Subcutaneous adipose tissue (tissue), 4 donors: ENCODE data around the gene NRXN2. TPM values are rescaled to one million over a fixed set of nuclear protein-coding genes. Genes with fewer than 3 reads are reported as not detected.

Source experiments
- total RNA-seq, 4 donors: library from RNA; depleted of rRNA; stranded (reverse); fragments of >200 nt; gene quantifications; one replicate each; pipeline ENCODE4 v1.1.0, GENCODE V29; 2016
- TF ChIP-seq, protein P1 (sequence below): fragments of 450-650 bp; IDR thresholded peaks from one replicate; pipeline ENCODE4 v1.5.1; 2016; ENCODE audit warnings: low read depth, mild to moderate bottlenecking, control low read depth, antibody characterized with exemption, moderate library complexity

The NRXN2 gene
- total RNA-seq, 4 donors from 2014 or later, result 0.16 to 7.0 (median 2.9) TPM

DNA sequence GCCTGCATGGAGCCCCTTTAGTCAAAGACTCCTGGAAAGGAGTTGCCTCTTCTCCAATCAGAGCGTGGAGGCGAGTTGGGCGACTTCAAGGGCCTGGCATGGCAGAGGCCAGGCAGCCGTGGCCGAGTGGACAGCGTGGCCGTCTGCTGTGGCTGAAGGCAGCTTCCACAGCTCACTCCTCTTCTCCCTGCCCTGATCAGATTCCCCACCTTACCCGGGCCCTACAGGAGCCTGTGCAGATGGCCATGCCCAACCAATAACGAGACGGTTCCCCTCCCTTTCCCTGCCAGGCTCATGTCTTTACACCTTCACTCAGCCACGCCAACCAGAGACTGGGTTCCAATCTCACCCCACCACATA lies 152.0 kb downstream of the NRXN2 start:
- TF ChIP-seq, protein P1, sequence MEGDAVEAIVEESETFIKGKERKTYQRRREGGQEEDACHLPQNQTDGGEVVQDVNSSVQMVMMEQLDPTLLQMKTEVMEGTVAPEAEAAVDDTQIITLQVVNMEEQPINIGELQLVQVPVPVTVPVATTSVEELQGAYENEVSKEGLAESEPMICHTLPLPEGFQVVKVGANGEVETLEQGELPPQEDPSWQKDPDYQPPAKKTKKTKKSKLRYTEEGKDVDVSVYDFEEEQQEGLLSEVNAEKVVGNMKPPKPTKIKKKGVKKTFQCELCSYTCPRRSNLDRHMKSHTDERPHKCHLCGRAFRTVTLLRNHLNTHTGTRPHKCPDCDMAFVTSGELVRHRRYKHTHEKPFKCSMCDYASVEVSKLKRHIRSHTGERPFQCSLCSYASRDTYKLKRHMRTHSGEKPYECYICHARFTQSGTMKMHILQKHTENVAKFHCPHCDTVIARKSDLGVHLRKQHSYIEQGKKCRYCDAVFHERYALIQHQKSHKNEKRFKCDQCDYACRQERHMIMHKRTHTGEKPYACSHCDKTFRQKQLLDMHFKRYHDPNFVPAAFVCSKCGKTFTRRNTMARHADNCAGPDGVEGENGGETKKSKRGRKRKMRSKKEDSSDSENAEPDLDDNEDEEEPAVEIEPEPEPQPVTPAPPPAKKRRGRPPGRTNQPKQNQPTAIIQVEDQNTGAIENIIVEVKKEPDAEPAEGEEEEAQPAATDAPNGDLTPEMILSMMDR, result no peak

GRCh38 chr11:64570341-64570740 lies 152.7 kb downstream of the NRXN2 start:
- TF ChIP-seq, protein P1, result no peak

DNA sequence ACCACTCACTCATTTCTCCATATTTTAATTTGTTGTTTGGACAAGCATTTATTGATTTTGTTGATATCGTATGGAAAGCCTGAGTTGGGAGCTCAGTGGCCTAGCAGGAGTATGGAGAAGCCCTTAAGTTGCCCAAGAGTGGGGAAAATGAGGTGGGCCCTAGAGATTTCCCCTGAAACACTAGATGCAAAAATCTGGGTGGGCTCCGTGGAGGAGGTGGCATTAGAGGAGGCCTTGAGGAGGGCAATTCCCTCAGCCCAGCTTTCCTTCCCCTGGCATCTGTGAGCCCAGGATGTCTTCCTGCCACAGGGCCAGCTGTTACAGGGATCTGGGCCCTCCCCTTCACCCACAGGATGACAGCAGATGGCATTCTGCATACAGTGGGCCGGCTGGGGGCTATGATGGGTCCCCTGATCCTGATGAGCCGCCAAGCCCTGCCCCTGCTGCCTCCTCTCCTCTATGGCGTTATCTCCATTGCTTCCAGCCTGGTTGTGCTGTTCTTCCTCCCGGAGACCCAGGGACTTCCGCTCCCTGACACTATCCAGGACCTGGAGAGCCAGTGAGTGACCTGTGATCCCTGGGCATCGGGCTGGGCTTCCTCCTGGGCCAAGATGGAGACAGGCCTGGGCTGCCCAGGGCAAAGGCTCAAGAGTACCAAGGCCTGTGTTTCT lies 153.6 kb downstream of the NRXN2 start:
- TF ChIP-seq, protein P1, result no peak

DNA sequence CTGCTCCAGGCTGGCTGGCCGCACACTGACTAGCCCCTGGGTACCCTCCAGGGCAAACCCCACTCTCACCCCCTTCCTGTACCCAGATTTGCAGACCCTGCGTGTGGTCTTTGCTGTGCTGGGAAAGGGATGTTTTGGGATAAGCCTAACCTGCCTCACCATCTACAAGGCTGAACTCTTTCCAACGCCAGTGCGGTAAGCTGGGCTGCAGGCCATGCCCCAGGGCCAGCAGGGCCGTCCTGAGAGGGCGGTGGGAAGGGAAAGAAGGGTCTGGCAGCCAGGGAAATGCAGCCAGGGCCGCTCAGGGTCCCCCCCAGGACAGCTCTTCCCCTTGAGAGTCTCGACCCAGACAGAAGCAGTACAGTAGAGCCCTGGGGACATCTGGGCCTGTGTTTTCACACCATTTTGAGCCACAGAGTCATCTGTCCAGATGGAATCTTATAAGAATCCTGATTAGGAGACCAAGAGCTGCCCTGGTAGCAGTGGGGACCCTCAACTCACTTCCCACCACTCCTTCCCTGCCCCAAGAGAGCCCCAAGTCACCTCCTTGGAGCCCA lies 154.3 kb downstream of the NRXN2 start:
- TF ChIP-seq, protein P1, result no peak

DNA sequence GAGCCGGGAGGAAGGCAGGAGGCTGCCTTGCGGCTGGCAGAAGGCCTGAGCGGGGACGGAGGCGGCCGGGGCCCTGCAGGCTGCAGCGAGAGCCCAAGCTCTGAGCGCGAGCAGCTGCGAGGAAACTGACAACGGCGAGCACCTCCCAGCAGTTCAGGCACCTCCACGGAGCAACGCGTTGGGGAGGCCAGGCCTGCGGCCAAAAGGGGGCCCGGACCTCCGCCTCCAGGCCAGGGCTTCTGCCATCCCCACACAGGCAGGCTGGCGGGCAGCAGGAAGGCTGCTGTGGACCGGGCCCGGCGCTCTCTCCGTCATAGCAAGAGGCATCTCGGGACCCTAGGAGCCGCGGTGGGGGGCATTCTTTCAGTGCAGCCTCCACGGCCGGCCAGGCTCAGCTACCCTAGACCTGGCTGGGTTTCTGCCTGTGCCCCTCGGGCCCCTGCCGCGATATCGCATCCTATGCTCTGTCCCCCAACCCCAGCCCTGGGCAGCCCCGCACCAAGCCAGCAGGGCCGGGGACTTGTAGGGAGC lies 154.9 kb downstream of the NRXN2 start:
- TF ChIP-seq, protein P1, result no peak

- TF ChIP-seq, protein P1, result no peak
Observed at GRCh38 chr11:64566915-64567891, 155.8 kb downstream of the NRXN2 start.
